Skeletal muscle tissue (tissue), 4 donors: ENCODE data around the gene TRAF5. TPM values are rescaled to one million over a fixed set of nuclear protein-coding genes. Genes with fewer than 3 reads are reported as not detected.
"Not testable (repeated sequence)": the region's sequence is repeated elsewhere in the genome, so short reads cannot be mapped to it uniquely, and the experiment has no call there.

Source experiments
- H3K27ac ChIP-seq: one replicate; pipeline ENCODE4 v1.7.0; 2013; ENCODE audit warnings: mild to moderate bottlenecking, low read depth, low read length, inconsistent platforms
- H3K27me3 ChIP-seq, 3 donors: one replicate each; pipeline ENCODE4 v1.7.0; 2013; ENCODE audit warnings: low read length in 3 of 3; ENCODE audit not compliant: control insufficient read depth in 3 of 3, insufficient read depth in 3 of 3
- H3K36me3 ChIP-seq, 3 donors: one replicate each; pipeline ENCODE4 v1.7.0; 2013; ENCODE audit warnings: low read length in 3 of 3; ENCODE audit not compliant: control insufficient read depth in 3 of 3, insufficient read depth in 3 of 3
- H3K4me1 ChIP-seq, 3 donors: one replicate each; pipeline ENCODE4 v1.7.0; 2013; ENCODE audit warnings: low read length in 3 of 3, mild to moderate bottlenecking in 3 of 3; ENCODE audit not compliant: control insufficient read depth in 3 of 3, insufficient read depth in 3 of 3
- H3K4me3 ChIP-seq, 3 donors: one replicate each; pipeline ENCODE4 v1.7.0; 2013; ENCODE audit warnings: low read length in 3 of 3
- H3K9ac ChIP-seq, 3 donors: one replicate each; pipeline ENCODE4 v1.7.0; 2013; ENCODE audit warnings: low read length in 3 of 3, mild to moderate bottlenecking in 3 of 3, moderate library complexity in 2 of 3, low read depth in 1 of 3
- H3K9me3 ChIP-seq, 3 donors: one replicate each; pipeline ENCODE4 v1.7.0; 2013; ENCODE audit warnings: low read length in 3 of 3; ENCODE audit not compliant: control insufficient read depth in 3 of 3
- total RNA-seq: library from RNA; depleted of rRNA; stranded (reverse); fragments of >200 nt; gene quantifications from one replicate; pipeline ENCODE4 v1.2.3, GENCODE V29; 2014
- donor health status: Osteomylitis.

TRAF5 gene
- total RNA-seq, 1 donor from 2014 or later: 13.0 TPM

DNA sequence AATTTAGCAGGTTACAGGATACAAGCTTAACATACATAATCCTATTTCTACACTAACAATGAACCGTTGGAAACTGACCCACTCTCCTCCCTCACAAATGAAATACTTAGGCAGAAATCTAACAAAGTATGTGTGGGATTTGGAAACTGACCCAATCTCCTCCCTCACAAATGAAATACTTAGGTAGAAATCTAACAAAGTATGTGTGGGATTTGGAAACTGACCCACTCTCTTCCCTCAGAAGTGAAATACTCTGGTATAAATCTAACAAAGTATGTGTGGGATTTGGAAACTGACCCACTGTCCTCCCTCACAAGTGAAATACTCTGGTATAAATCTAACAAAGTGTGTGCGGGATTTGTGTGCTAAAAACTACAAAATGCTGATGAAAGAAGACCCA, 60.3 kb downstream of the TRAF5 start:
- Histone ChIP-seq H3K27me3 (no peaks in the 10 kb centered on the region), H3K27ac (no peak overlapping the region), H3K4me3 (no peak overlapping the region), H3K9ac (no peak overlapping the region), H3K36me3 (no peaks in the 10 kb centered on the region), H3K4me1 (peaks cover 0 to 6% (median 5%) of the 10 kb centered on the region in 3 donors), H3K9me3 (no peaks in the 10 kb centered on the region)

DNA sequence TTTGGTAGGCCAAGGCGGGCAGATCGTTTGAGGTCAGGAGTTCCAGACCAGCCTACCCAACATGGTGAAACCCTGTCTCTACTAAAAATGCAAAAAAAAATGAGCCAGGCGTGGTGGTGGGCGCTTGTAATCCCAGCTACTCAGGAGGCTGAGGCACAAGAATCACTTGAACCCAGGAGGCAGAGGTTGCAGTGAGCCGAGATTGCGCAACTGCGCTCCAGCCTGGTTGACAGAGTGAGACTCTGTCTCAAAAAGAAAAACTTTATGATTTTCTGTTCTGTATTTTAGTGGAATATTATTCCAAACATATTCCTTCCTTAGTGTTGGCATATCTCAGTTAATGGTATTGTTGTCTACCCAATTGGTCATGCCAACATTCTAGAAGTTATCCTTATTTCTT, 64.2 kb downstream of the TRAF5 start:
- not testable (repeated sequence) for H3K4me1 ChIP-seq, H3K27ac ChIP-seq, H3K36me3 ChIP-seq, H3K9ac ChIP-seq, H3K9me3 ChIP-seq, H3K4me3 ChIP-seq, H3K27me3 ChIP-seq

DNA sequence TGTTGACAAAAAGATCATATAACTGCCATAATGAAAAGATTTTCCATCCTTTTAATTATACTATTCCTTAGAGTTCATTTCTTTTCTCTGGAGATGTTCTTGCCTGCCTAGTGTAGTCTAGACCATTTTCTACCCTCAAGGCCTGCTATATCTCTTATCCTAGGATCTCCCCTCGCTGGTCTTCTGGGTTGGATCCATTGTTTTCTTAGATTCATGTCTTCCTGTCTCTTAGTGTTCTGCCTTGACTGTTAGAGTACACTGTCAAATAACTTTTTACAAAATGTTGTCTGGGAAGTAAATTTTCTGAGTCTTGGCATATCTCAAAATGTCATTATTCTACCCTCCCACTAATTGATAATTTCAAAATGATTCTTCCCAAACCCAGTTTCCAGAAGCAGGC, 66.6 kb downstream of the TRAF5 start:
- Histone ChIP-seq H3K4me3 (no peak overlapping the region), H3K27me3 (no peaks in the 10 kb centered on the region), H3K27ac (no peak overlapping the region), H3K9ac (no peak overlapping the region), H3K36me3 (peaks cover 0 to 7% (median 7%) of the 10 kb centered on the region in 3 donors), H3K9me3 (no peaks in the 10 kb centered on the region), H3K4me1 (no peaks in the 10 kb centered on the region)

DNA sequence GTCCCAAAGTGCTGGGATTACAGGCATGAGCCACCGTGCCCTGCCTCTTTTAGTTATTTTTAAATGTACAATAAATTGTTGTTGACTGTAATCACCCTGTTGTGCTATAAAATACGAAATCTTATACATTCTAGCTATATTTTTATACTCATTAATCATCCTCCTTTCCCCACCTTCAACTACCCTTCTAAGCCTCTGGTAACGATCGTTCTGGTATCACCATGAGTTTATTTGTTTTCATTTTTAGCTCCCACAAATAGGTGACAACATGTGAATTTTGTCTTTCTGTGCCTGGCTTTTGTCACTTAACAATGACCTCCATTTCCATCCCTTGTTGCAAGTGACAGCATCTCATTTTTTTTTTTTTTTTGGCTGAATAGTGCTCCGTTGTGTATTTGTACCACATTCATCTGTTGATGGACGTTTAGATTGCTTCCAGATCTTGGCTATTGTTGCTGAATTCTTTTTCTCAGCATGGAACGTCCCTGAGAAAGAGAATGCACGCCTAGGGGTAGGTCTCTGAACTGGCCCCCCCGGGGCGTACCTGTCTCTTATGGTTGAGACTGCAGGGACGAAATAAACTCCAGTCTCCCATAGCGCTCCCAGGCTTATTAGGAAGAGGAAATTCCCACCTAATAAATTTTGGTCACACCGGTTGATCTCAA, 71.8 kb downstream of the TRAF5 start:
- H3K4me3 ChIP-seq, H3K4me1 ChIP-seq, H3K9me3 ChIP-seq, H3K27me3 ChIP-seq, H3K9ac ChIP-seq, H3K36me3 ChIP-seq, H3K27ac ChIP-seq: not testable (repeated sequence)

DNA sequence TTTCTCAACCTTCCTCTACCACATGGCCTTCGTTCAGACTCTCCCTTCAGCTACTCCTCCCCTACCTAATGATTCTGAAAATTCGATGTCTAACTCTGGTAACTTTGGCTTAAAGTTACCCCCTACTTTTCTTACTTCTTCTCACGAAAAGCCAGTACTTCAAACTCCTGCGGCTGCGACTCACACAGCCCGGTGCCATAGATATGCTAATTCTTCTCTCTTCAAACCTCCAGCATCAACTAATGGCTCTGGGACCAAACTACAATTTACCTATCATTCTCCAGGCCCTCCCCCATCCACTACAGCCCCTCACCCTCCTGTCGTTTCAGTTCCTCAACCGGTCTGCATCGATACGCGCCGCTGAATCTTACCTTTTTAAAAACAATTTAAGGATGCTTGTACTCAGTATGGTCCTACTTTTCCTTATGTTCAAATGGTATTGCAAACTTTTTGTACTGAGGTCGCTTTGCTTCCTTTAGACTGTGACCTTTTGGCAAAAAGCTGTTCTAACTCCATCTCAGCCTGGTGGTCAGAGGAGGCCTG, 73.3 kb downstream of the TRAF5 start:
- H3K4me3 ChIP-seq: not testable (repeated sequence)

GRCh38 chr1:211401751-211402150, 75.1 kb downstream of the TRAF5 start:
- not testable (repeated sequence) for H3K27me3 ChIP-seq, H3K4me1 ChIP-seq, H3K9ac ChIP-seq, H3K9me3 ChIP-seq, H3K27ac ChIP-seq, H3K4me3 ChIP-seq, H3K36me3 ChIP-seq

More for the DNA sequence above, 73.3 kb downstream of the TRAF5 start:
- not testable (repeated sequence) for H3K9me3 ChIP-seq, H3K27me3 ChIP-seq, H3K27ac ChIP-seq, H3K9ac ChIP-seq, H3K36me3 ChIP-seq, H3K4me1 ChIP-seq

DNA sequence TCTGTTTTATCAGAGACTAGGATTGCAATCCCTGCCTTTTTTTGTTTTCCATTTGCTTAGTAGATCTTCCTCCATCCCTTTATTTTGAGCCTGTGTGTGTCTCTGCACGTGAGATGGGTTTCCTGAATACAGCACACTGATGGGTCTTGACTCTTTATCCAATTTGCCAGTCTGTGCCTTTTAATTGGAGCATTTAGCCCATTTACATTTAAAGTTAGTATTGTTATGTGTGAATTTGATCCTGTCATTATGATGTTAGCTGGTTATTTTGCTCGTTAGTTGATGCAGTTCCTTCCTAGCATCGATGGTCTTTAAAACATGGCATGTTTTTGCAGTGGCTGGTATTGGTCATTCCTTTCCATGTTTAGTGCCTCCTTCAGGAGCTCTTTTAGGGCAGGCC, 79.5 kb downstream of the TRAF5 start:
- H3K27ac ChIP-seq, H3K27me3 ChIP-seq, H3K36me3 ChIP-seq, H3K9ac ChIP-seq, H3K4me1 ChIP-seq, H3K9me3 ChIP-seq, H3K4me3 ChIP-seq: not testable (repeated sequence)

DNA sequence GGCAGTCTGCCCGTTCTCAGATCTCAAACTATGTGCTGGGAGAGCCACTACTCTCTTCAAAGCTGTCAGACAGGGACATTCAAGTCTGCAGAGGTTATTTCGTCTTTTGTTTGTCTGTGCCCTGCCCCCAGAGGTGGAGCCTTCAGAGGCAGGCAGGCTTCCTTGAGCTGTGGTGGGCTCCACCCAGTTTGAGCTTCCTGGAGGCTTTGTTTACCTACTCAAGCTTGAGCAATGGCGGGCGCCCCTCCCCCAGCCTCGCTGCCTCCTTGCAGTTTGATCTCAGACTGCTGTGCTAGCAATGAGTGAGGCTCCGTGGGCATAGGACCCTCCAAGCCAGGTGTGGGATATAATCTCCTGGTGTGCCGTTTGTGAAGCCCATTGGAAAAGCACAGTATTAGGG, 81.1 kb downstream of the TRAF5 start:
- H3K9ac ChIP-seq, H3K27me3 ChIP-seq, H3K36me3 ChIP-seq, H3K9me3 ChIP-seq, H3K4me3 ChIP-seq, H3K27ac ChIP-seq, H3K4me1 ChIP-seq: not testable (repeated sequence)

GRCh38 chr1:211411639-211412038, 85.0 kb downstream of the TRAF5 start:
- Histone ChIP-seq H3K4me1 (no peaks in the 10 kb centered on the region), H3K27ac (no peak overlapping the region), H3K27me3 (peaks cover 0 to 2% (median 0%) of the 10 kb centered on the region in 3 donors), H3K9me3 (no peaks in the 10 kb centered on the region), H3K4me3 (no peak overlapping the region), H3K36me3 (no peaks in the 10 kb centered on the region), H3K9ac (no peak overlapping the region)

DNA sequence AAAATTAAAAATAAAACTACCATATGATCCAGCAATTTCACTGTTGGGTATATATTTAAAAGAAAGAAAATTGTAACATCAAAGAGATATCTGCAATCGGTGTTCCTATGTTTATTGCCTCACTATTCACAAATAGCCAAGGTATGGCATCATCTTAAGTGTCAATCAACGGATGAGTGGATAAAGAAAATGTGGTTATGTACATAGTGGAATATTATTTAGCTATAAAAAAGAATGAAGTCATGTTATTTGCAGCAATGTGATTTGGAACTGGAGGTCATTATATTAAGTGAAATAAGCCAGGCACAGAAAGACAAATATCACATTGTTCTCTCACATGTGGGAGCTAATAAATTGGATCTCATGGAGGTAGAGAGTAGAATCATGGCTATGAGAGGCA, 89.1 kb downstream of the TRAF5 start:
- peak overlapping the region in 1 of 3 donors; percentile 14 for H3K4me3 ChIP-seq
- no peak overlapping the region for H3K27ac ChIP-seq
- peaks cover 0 to 2% (median 0%) of the 10 kb centered on the region in 3 donors for H3K27me3 ChIP-seq
- no peaks in the 10 kb centered on the region for H3K36me3 ChIP-seq
- H3K4me1 ChIP-seq: no peaks in the 10 kb centered on the region
- no peak overlapping the region for H3K9ac ChIP-seq
- H3K9me3 ChIP-seq: no peaks in the 10 kb centered on the region
